HepG2 (cell line): ENCODE measurements around the gene SYS1. TPM values are rescaled to one million over a fixed set of nuclear protein-coding genes. Genes with fewer than 3 reads are reported as not detected.

Experiments used
- NFE2 ChIP-seq: sonication (generic); formaldehyde crosslinking; IDR thresholded peaks from 2 replicates; pipeline ENCODE4 v1.4.0; 2020; ENCODE audit warnings: missing genetic modification reagents
- PTBP1 ChIP-seq: fragments of 200-400 bp; formaldehyde crosslinking; IDR thresholded peaks from 2 replicates; pipeline ENCODE4 v1.6.1; 2018; ENCODE audit warnings: low read length, low read depth; ENCODE audit not compliant: poor library complexity, severe bottlenecking
- ZNF788 ChIP-seq: sonication (generic); formaldehyde crosslinking; IDR thresholded peaks from 2 replicates; pipeline ENCODE4 v1.5.0; 2020; ENCODE audit warnings: mild to moderate bottlenecking, missing genetic modification reagents, borderline replicate concordance
- polyA plus RNA-seq, 8 experiments: library from polyadenylated mRNA; depleted of rRNA in 3 of 8; stranded (reverse) in 7 of 8; unstranded in 1 of 8; fragments of >200 nt; fragmentation: Illumina TruSeq in 4 of 8; extraction: Trizol in 4 of 8; gene quantifications; 2 replicates each; pipeline versions ENCODE4 v1.2.1 to v1.2.3, GENCODE V29; 2011 to 2016; ENCODE audit warnings: low read depth in 4 of 8, missing spikeins in 1 of 8, mixed read lengths in 1 of 8; ENCODE audit not compliant: insufficient read depth in 1 of 8
- total RNA-seq, 5 experiments: library from RNA; depleted of rRNA; stranded (reverse); fragments of >200 nt; fragmentation: Illumina TruSeq; extraction: Trizol; gene quantifications; 2 replicates each; pipeline ENCODE4 v1.2.3, GENCODE V29; 2016; ENCODE audit warnings: low read depth in 1 of 5
- TF ChIP-seq, protein P1 (sequence below): sonication (generic); formaldehyde crosslinking; IDR thresholded peaks from 2 replicates; pipeline ENCODE4 v1.8.1; 2023; ENCODE audit warnings: mild to moderate bottlenecking, missing genetic modification reagents, borderline replicate concordance
- TF ChIP-seq, protein P2 (sequence below): sonication (generic); formaldehyde crosslinking; conservative IDR thresholded peaks from 2 replicates; pipeline ENCODE4 v1.5.0; 2020; ENCODE audit warnings: missing genetic modification reagents
- TF ChIP-seq, protein P3 (sequence below): sonication (generic); formaldehyde crosslinking; conservative IDR thresholded peaks from 2 replicates; pipeline ENCODE4 v1.8.0; 2022; ENCODE audit warnings: low read depth, missing genetic modification reagents
- TF ChIP-seq, protein P4 (sequence below): sonication (generic); formaldehyde crosslinking; IDR thresholded peaks from 2 replicates; pipeline ENCODE4 v1.8.0; 2022; ENCODE audit warnings: mild to moderate bottlenecking, missing genetic modification reagents; ENCODE audit not compliant: insufficient replicate concordance
- TF ChIP-seq, protein P5 (sequence below): sonication (generic); formaldehyde crosslinking; IDR thresholded peaks from 2 replicates; pipeline ENCODE4 v1.4.0; 2020; ENCODE audit warnings: missing genetic modification reagents
- TF ChIP-seq, protein P6 (sequence below): sonication (generic); formaldehyde crosslinking; IDR thresholded peaks from 2 replicates; pipeline ENCODE4 v1.4.0; 2020; ENCODE audit warnings: missing genetic modification reagents

The SYS1 gene
- total and polyA plus RNA-seq, 2 of the 13 experiments (the other 11 are each of a cell fraction or from before 2014, with no cell fraction given), result 38.3 to 65.6 TPM

DNA sequence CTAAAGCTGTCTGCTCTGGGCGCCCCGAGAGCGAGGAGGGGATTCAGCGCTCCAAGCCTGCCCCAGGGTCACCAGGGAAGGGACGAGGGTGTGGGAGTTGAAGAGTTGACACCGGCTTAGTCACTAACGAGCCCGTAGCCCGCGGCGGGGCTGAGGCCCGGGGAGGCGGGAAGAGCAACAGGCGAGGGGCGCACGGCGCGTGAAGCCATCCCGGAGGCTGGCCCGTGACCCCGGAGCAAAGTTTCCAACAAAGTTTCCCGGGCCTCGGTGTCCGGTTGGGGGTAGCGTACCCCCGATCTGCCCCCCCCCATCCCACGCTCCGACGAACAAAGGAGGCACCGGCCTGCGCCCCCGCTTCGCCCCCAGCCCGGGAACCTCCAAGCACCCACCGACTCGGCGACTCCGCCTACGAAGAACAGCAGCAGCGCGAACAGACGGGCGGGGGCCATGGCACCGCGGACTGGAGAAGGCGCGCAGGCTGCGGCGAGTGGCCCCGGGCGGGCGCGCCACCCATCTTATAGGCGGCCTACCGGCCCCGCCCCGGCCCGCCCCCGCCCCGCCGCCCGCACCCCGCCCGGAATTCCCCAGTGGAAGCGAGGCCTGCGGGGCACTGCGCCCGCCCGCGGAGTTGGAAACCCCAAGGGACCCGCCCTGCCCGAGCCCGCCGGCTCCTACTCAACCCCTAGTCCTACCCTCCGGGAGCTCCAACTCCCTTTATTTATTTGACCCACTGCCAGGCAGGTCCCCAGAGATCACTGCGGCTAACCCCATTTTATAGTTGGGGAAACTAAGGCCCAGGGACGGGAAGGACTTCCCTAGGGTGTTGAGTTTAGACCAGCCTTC, 14.8 kb upstream of the SYS1 start, which contains the start of gene SDC4 (continued):
- TF ChIP-seq, protein P1, sequence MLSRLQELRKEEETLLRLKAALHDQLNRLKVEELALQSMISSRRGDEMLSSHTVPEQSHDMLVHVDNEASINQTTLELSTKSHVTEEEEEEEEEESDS (CRISPR knock-in tag), result no peak
- TF ChIP-seq, protein P2, sequence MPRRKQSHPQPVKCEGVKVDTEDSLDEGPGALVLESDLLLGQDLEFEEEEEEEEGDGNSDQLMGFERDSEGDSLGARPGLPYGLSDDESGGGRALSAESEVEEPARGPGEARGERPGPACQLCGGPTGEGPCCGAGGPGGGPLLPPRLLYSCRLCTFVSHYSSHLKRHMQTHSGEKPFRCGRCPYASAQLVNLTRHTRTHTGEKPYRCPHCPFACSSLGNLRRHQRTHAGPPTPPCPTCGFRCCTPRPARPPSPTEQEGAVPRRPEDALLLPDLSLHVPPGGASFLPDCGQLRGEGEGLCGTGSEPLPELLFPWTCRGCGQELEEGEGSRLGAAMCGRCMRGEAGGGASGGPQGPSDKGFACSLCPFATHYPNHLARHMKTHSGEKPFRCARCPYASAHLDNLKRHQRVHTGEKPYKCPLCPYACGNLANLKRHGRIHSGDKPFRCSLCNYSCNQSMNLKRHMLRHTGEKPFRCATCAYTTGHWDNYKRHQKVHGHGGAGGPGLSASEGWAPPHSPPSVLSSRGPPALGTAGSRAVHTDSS (CRISPR knock-in tag), result no peak
- TF ChIP-seq ZNF788 (CRISPR knock-in tag) (peak; percentile 64; the same call in 1 of the 2 replicates), NFE2 (CRISPR knock-in tag) (no peak), PTBP1 (no peak)
- TF ChIP-seq, protein P3, sequence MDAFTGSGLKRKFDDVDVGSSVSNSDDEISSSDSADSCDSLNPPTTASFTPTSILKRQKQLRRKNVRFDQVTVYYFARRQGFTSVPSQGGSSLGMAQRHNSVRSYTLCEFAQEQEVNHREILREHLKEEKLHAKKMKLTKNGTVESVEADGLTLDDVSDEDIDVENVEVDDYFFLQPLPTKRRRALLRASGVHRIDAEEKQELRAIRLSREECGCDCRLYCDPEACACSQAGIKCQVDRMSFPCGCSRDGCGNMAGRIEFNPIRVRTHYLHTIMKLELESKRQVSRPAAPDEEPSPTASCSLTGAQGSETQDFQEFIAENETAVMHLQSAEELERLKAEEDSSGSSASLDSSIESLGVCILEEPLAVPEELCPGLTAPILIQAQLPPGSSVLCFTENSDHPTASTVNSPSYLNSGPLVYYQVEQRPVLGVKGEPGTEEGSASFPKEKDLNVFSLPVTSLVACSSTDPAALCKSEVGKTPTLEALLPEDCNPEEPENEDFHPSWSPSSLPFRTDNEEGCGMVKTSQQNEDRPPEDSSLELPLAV (CRISPR knock-in tag), result no peak
- TF ChIP-seq, protein P4, sequence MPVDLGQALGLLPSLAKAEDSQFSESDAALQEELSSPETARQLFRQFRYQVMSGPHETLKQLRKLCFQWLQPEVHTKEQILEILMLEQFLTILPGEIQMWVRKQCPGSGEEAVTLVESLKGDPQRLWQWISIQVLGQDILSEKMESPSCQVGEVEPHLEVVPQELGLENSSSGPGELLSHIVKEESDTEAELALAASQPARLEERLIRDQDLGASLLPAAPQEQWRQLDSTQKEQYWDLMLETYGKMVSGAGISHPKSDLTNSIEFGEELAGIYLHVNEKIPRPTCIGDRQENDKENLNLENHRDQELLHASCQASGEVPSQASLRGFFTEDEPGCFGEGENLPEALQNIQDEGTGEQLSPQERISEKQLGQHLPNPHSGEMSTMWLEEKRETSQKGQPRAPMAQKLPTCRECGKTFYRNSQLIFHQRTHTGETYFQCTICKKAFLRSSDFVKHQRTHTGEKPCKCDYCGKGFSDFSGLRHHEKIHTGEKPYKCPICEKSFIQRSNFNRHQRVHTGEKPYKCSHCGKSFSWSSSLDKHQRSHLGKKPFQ (CRISPR knock-in tag), result no peak
- TF ChIP-seq, protein P5, sequence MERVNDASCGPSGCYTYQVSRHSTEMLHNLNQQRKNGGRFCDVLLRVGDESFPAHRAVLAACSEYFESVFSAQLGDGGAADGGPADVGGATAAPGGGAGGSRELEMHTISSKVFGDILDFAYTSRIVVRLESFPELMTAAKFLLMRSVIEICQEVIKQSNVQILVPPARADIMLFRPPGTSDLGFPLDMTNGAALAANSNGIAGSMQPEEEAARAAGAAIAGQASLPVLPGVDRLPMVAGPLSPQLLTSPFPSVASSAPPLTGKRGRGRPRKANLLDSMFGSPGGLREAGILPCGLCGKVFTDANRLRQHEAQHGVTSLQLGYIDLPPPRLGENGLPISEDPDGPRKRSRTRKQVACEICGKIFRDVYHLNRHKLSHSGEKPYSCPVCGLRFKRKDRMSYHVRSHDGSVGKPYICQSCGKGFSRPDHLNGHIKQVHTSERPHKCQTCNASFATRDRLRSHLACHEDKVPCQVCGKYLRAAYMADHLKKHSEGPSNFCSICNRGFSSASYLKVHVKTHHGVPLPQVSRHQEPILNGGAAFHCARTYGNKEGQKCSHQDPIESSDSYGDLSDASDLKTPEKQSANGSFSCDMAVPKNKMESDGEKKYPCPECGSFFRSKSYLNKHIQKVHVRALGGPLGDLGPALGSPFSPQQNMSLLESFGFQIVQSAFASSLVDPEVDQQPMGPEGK (CRISPR knock-in tag), result peak; percentile 93
- TF ChIP-seq, protein P6, sequence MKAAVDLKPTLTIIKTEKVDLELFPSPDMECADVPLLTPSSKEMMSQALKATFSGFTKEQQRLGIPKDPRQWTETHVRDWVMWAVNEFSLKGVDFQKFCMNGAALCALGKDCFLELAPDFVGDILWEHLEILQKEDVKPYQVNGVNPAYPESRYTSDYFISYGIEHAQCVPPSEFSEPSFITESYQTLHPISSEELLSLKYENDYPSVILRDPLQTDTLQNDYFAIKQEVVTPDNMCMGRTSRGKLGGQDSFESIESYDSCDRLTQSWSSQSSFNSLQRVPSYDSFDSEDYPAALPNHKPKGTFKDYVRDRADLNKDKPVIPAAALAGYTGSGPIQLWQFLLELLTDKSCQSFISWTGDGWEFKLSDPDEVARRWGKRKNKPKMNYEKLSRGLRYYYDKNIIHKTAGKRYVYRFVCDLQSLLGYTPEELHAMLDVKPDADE (CRISPR knock-in tag), result peak; percentile 62; the same call in 1 of the 2 replicates
